Calu3 (cell line): Measurements from ENCODE around the gene RBCK1. TPM values are rescaled to one million over a fixed set of nuclear protein-coding genes. Genes with fewer than 3 reads are reported as not detected.

ENCODE experiments used
- Bru-seq: library from RNA; stranded (reverse); fragments of 400-500 nt; gene quantifications from one replicate; lab custom pipeline; 2021; lab: Mats Ljungman, UMichigan
- BruChase-seq, 2 experiments: library from RNA; stranded (reverse); fragments of 400-500 nt; gene quantifications; one replicate each; lab custom pipeline; 2021; lab: Mats Ljungman, UMichigan
- BruUV-seq: library from RNA; stranded (reverse); fragments of 400-500 nt; replicated peaks from 2 replicates; lab custom pipeline; 2021; lab: Mats Ljungman, UMichigan
- CTCF ChIA-PET: fragments of 300-600 bp; sonication (Branson Sonifier 250); formaldehyde crosslinking; loops from one replicate; lab custom pipeline; 2022; ENCODE audit warnings: antibody characterized with exemption; lab: Charles Lee
- DNase-seq: peaks from one replicate; pipeline ENCODE4 v3.0.0; 2022
- H3K27ac Mint-ChIP-seq: one replicate; pipeline ENCODE4 v1.8.0; 2022; ENCODE audit warnings: mixed read lengths; ENCODE audit not compliant: unreplicated experiment
- H3K27me3 Mint-ChIP-seq: one replicate; pipeline ENCODE4 v1.8.0; 2022; ENCODE audit warnings: mixed read lengths; ENCODE audit not compliant: unreplicated experiment
- H3K36me3 Mint-ChIP-seq: one replicate; pipeline ENCODE4 v1.8.0; 2022; ENCODE audit warnings: mild to moderate bottlenecking, moderate library complexity, mixed read lengths; ENCODE audit not compliant: insufficient read depth, unreplicated experiment
- H3K4me1 Mint-ChIP-seq: one replicate; pipeline ENCODE4 v1.8.0; 2022; ENCODE audit warnings: mild to moderate bottlenecking, low read depth, mixed read lengths; ENCODE audit not compliant: unreplicated experiment
- H3K4me3 Mint-ChIP-seq: one replicate; pipeline ENCODE4 v1.8.0; 2022; ENCODE audit warnings: mild to moderate bottlenecking, low read depth, moderate library complexity, mixed read lengths; ENCODE audit not compliant: unreplicated experiment
- H3K9me3 Mint-ChIP-seq: one replicate; pipeline ENCODE4 v1.8.0; 2022; ENCODE audit warnings: low read depth, mixed read lengths; ENCODE audit not compliant: unreplicated experiment
- CTCF ChIP-seq: fragments of 200-600 bp; IDR thresholded peaks from one replicate; pipeline ENCODE4 v1.8.0; 2022; ENCODE audit warnings: antibody characterized with exemption; ENCODE audit not compliant: unreplicated experiment
- intact Hi-C: fragments of 100-400 bp; cut with micrococcal nuclease; formaldehyde crosslinking; loops from one replicate; pipeline ENCODE4 v1.10.0; 2022; ENCODE audit not compliant: unreplicated experiment
- long read RNA-seq: library from polyadenylated mRNA; stranded (forward); transcript quantifications from one replicate; pipeline ENCODE4 v2.0.0, GENCODE V29; 2022
- total RNA-seq: library from RNA; stranded (reverse); gene quantifications from 2 replicates; pipeline ENCODE4 v1.2.3, GENCODE V29; 2022

The RBCK1 gene
- 142 and 144 TPM in 2 replicates for total RNA-seq
- Bru-seq, nascent RNA: percentile 89 among the genes with signal in this experiment
- percentile 91 among the genes with signal in this experiment for BruChase-seq, experiment 1, labeled RNA remaining after a 6-hour chase
- percentile 89 among the genes with signal in this experiment for BruChase-seq, experiment 2, labeled RNA remaining after a 2-hour chase
- long read RNA-seq, transcript RBCK1-213 (3 exons, 1,200 nt): minor isoform, 46 of 172 reads
- long read RNA-seq, transcript RBCK1-202 (12 exons, 2,774 nt): major isoform, 67 of 172 reads
- long read RNA-seq, transcript RBCK1-201 (11 exons, 2,511 nt): minor isoform, 8 of 172 reads
- long read RNA-seq, transcript RBCK1-205 (3 exons, 1,024 nt): minor isoform, 8 of 172 reads
- long read RNA-seq, partial matches to known transcripts: 16 of 172 reads
- long read RNA-seq, other reads (novel, unspliced or antisense): 23 of 172 reads

- peaks cover 69% of the 10 kb centered on the region for H3K36me3 Mint-ChIP-seq
- peaks cover 36% of the 10 kb centered on the region for H3K4me1 Mint-ChIP-seq
- H3K27me3 Mint-ChIP-seq: no peaks in the 10 kb centered on the region
- peak within 1 kb of the TSS; percentile 98 for H3K27ac Mint-ChIP-seq
- TF ChIP-seq CTCF: no peak
- CTCF ChIA-PET: interaction anchor here (0.6 to 1.2 kb wide), 4 partner anchors 23 to 45 kb away, joined by 4 to 8 read pairs (median 5); partner anchors contain the start of gene TRIB3
- peak; percentile 80 for DNase-seq
- no peaks in the 10 kb centered on the region for H3K9me3 Mint-ChIP-seq
- intact Hi-C loops: loop anchor here (5.0 kb wide), 1 partner anchor 46 kb away; no protein-coding TSS in a partner anchor
- peak within 1 kb of the TSS; percentile 80 for H3K4me3 Mint-ChIP-seq
- no TSS peak for BruUV-seq
Measured at GRCh38 chr20:407953-408842, at the start of gene RBCK1. Gene RBCK1, plus strand, starts transcription at chr20:408299. Its CDS starts 459 bp downstream, at chr20:408758.

GRCh38 chr20:358891-359555 lies 49.1 kb upstream of the RBCK1 start:
- Mint-ChIP-seq H3K27ac (peak overlapping the region; percentile 27), H3K27me3 (no peaks in the 10 kb centered on the region), H3K36me3 (peaks cover 7% of the 10 kb centered on the region), H3K9me3 (no peaks in the 10 kb centered on the region), H3K4me3 (no peak overlapping the region), H3K4me1 (peaks cover 21% of the 10 kb centered on the region)
- intact Hi-C loops: loop anchor here (10.0 kb wide), 1 partner anchor 286 kb away; no protein-coding TSS in a partner anchor
- BruUV-seq: no TSS peak
- CTCF ChIA-PET: no interaction called here
- TF ChIP-seq CTCF: no peak
- no peak for DNase-seq

- intact Hi-C loops: loop anchor here (5.0 kb wide), 1 partner anchor 46 kb away; the partner anchor contains the start of gene RBCK1
- no peak for DNase-seq
- BruUV-seq: no TSS peak
- CTCF ChIA-PET: interaction anchor here (1.5 to 2.5 kb wide), 2 partner anchors 21 to 70 kb away, joined by 8 to 15 read pairs; no protein-coding TSS in a partner anchor
- H3K4me3 Mint-ChIP-seq: no peak overlapping the region
- no peaks in the 10 kb centered on the region for H3K9me3 Mint-ChIP-seq
- H3K27ac Mint-ChIP-seq: no peak overlapping the region
- peaks cover 42% of the 10 kb centered on the region for H3K4me1 Mint-ChIP-seq
- TF ChIP-seq CTCF: no peak
- no peaks in the 10 kb centered on the region for H3K27me3 Mint-ChIP-seq
- H3K36me3 Mint-ChIP-seq: peaks cover 28% of the 10 kb centered on the region
Measured at GRCh38 chr20:361561-361960, 46.5 kb upstream of the RBCK1 start.
